GM12891 (cell line): ENCODE results near the gene KEAP1.

Source experiments
- POLR2A ChIP-seq: IDR thresholded peaks from 2 replicates; pipeline ENCODE4 v1.6.1; 2011; ENCODE audit warnings: low read depth, low read length, control low read depth
- POLR2AphosphoS5 ChIP-seq: IDR thresholded peaks from 2 replicates; pipeline ENCODE4 v1.6.1; 2011; ENCODE audit warnings: low read depth, low read length, control low read depth
- SPI1 ChIP-seq: IDR thresholded peaks from 2 replicates; pipeline ENCODE4 v1.6.1; 2011; ENCODE audit warnings: low read depth, low read length, control low read depth
- TAF1 ChIP-seq: IDR thresholded peaks from 2 replicates; pipeline ENCODE4 v1.6.1; 2011; ENCODE audit warnings: low read depth, low read length, control low read depth

- TF ChIP-seq POLR2AphosphoS5 (no peak), POLR2A (no peak), SPI1 (no peak), TAF1 (no peak)
These were observed 52.1 kb downstream of the KEAP1 start for GRCh38 chr19:10450853-10451609.
